Measurements from ENCODE around the gene SLC46A1. TPM values are rescaled to one million over a fixed set of nuclear protein-coding genes. Genes with fewer than 3 reads are reported as not detected.

The SLC46A1 gene
- total RNA-seq, 1 donor: 7.9 TPM

DNA sequence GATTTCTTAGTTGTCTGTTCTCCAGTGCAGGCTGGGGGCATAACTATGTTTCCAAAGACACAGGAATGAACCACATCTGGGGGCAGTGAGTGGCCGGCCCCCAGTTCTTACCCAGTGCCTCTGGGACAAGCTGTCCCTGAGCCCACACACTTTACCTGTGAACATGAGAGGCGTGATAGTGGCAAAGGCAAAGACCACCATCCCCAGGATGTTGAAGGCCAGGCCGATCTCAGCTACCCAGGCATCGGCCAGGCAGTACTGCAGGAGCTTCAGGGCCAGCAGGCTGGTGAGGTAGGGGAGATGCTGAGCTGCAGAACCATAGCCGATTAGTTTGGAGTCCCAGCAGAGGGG is 1.6 kb downstream of the SLC46A1 start:
- TF ChIP-seq, protein P1, sequence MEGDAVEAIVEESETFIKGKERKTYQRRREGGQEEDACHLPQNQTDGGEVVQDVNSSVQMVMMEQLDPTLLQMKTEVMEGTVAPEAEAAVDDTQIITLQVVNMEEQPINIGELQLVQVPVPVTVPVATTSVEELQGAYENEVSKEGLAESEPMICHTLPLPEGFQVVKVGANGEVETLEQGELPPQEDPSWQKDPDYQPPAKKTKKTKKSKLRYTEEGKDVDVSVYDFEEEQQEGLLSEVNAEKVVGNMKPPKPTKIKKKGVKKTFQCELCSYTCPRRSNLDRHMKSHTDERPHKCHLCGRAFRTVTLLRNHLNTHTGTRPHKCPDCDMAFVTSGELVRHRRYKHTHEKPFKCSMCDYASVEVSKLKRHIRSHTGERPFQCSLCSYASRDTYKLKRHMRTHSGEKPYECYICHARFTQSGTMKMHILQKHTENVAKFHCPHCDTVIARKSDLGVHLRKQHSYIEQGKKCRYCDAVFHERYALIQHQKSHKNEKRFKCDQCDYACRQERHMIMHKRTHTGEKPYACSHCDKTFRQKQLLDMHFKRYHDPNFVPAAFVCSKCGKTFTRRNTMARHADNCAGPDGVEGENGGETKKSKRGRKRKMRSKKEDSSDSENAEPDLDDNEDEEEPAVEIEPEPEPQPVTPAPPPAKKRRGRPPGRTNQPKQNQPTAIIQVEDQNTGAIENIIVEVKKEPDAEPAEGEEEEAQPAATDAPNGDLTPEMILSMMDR (IDR thresholded peaks at IDR 0.05; ENCODE audit: insufficient read depth, low read length): no peak
- no peak for DNase-seq (ENCODE audit: low read depth)
- no peak overlapping the region for H3K4me3 ChIP-seq (ENCODE audit: low read depth, low read length)

DNA sequence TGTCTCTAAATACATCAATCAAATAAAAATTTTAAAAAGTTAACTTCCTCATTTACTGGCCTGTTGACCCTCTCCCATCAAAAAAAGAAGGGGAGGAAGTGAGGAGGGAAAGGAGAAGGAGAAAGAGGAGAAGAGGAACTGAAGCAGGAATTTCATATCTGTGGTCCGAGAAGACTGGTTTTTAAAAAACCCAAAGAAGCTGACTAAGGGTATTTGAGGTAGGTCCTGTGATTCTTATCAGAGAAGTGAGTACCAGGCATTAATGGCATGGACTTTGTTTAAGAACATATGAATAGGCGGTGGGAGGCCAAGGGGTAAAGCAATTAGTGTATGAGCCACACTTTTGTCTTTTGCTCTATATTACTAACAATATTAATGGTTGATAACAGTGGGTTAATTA is 2.0 kb downstream of the SLC46A1 start:
- TF ChIP-seq, protein P1 (IDR thresholded peaks at IDR 0.05; ENCODE audit: insufficient read depth, low read length): no peak
- no peak for DNase-seq (ENCODE audit: low read depth)
- no peak overlapping the region for H3K4me3 ChIP-seq (ENCODE audit: low read depth, low read length)

DNA sequence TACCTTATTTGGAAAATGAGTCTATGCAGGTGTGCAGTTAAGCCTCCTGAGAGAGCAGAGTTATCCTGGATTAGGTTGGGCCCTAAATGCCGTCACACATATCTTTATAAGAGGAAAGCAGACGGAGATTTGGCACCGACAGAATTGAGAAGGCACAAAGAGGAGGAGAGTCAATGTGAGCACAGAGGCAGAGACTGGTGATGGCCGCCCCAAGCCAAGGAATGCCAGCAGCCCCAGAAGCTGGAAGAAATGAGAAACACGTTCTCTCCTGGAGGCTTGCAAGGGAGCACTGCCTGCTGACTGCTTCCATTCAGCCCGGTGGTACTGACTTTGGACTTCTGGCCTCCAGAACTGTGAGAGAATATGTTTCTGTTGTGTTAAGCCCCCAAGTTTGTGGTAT is 3.2 kb downstream of the SLC46A1 start:
- no peak overlapping the region for H3K4me3 ChIP-seq (ENCODE audit: low read depth, low read length)
- no peak for DNase-seq (ENCODE audit: low read depth)

DNA sequence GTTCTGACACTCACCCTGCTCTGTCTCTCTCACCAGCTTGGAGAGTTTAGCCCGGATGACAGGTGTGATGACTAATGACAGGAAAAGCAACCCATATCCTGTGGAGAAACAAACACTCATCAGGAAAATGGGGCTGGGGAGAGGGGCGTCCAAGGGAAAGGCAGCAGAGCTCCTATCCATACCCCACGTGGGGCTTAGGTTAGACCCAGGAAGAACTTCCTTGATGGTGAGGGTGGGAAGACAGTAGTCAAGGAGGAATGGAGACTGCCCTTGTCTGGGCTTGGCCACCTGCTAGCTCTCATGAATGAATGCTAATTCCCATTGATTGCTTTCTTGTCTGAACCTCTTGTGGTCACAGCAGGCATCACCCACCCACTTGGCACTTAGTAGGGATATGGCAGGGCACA is 3.8 kb downstream of the SLC46A1 start:
- no peak for DNase-seq (ENCODE audit: low read depth)
- TF ChIP-seq, protein P1 (IDR thresholded peaks at IDR 0.05; ENCODE audit: insufficient read depth, low read length): no peak
- H3K4me3 ChIP-seq (ENCODE audit: low read depth, low read length): no peak overlapping the region

More for the DNA sequence above, 3.2 kb downstream of the SLC46A1 start:
- TF ChIP-seq, protein P1 (IDR thresholded peaks at IDR 0.05; ENCODE audit: insufficient read depth, low read length): no peak

DNA sequence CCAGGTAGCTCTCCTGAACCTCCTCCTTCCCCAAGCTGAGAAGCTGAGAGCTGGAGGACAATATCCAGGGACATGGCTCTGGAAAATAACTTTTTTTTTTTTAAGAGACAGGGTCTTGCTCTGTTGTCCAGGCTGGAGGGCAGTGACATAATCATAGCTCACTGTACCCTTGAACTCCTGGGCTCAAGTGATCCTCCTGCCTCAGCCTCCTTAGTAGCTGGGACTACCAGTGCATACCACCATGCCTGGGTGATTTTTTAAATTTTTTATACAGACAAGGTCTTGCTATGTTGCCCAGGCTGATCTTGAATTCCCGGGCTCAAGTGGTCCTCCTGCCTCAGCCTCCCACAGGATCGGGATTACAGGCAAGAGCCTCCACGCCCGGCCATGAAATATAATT is 6.2 kb downstream of the SLC46A1 start:
- no peak for DNase-seq (ENCODE audit: low read depth)
- TF ChIP-seq, protein P1 (IDR thresholded peaks at IDR 0.05; ENCODE audit: insufficient read depth, low read length): no peak
- H3K4me3 ChIP-seq (ENCODE audit: low read depth, low read length): no peak overlapping the region

- DNase-seq (ENCODE audit: low read depth): no peak
- no peak overlapping the region for H3K4me3 ChIP-seq (ENCODE audit: low read depth, low read length)
- TF ChIP-seq, protein P1 (IDR thresholded peaks at IDR 0.05; ENCODE audit: insufficient read depth, low read length): no peak
Observed at GRCh38 chr17:28398280-28398981, 7.6 kb downstream of the SLC46A1 start.
